Measurements from ENCODE around the gene DSCAM. TPM values are rescaled to one million over a fixed set of nuclear protein-coding genes. Genes with fewer than 3 reads are reported as not detected.
"Not testable (repeated sequence)": the region's sequence is repeated elsewhere in the genome, so short reads cannot be mapped to it uniquely, and the experiment has no call there.

Gene DSCAM
- total RNA-seq, 1 experiment from 2014 or later, result not detected

DNA sequence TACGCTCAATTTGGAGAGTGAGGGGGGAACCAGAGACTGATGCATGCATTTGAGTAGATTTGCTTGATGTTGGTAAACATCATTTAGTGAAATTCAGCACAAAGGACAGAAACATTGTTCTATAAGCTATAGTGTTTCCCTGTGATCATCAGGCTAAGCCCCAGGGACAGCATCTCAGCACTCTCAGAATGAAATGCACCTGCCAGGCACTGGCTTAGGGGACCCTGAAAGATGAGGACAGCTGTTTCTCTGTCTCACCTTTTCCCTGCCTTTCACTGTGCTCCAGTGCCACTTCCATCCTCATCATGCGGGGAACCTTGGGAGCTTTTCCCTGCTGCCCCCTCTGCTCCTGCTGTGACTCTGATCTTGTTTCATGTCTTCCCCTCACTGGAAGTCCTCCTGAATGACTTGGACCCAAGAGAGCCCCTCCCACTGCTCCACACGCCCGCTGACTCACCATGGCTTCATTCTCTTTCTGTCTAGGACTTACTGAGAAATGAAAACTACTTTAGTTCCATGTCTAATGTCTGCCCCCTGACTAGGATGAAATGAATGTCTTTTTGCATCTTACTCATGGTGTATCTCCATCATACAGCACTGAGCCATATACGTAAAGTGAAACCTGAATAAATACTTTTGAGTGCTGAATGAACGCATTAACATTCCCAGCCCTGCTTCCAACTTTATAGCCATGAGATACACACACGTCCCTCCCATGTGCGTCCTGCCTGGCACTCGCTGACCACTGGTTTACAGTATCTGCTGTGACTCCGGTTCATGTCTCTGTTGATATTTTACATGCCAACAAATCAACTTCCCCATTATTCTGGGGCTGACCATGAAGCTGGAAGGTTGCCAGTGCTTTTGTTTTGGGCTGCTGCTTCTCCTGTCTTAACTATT is 797.7 kb downstream of the DSCAM start:
- no peak for DNase-seq (ENCODE audit: low read depth)

DNA sequence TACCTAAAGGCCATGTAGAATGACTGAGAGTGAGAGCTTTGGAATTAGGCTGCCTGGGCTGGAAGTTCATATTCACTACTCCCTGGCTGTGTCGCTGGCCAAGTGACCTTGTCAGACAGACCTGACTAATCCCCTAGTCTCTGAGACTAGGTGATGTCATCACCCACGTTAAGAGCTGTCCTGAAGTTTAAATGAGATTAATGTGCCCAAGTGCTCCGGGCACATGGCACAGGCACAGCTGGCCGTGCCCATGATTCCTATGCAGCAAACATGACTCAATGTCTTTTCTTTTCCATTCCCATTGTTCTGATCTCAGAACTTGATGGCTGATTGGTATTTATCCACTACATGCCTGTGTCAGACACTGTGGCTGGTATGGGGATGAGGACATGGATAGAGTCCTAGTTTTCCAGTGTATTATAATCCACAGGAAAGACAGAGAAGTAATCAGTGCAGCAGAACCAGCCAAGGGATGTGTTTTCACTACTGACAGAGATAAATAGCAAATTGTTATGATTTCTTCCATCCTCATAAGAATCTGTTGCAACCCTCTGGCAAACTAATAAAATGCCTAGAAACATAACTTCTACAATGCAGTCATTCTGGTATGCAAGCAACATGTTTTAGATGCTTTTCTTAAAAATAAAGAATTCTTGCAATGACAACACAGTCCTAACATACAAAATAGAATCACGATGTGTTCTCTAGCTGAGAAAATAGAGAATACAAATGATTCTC is 798.8 kb downstream of the DSCAM start:
- no peak for DNase-seq (ENCODE audit: low read depth)

DNA sequence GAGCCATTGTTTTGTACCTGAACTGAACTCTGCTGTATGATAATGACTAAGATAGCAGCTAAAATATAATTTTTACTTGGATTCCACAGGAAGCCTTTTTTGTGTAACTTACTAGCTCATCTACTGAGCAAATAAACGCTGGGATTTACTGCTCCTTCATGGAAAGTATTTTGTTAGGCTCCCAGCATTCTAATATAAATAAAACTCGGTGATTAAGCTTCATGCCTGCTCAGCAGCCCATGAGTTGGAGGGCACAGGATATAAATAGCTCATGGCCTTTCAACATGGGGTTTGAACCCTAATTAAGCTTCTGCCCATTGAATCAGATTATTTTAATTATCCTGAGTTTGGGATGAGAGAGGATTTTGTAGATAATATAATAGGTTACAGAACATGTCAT is 799.7 kb downstream of the DSCAM start:
- DNase-seq (ENCODE audit: low read depth), result no peak

DNA sequence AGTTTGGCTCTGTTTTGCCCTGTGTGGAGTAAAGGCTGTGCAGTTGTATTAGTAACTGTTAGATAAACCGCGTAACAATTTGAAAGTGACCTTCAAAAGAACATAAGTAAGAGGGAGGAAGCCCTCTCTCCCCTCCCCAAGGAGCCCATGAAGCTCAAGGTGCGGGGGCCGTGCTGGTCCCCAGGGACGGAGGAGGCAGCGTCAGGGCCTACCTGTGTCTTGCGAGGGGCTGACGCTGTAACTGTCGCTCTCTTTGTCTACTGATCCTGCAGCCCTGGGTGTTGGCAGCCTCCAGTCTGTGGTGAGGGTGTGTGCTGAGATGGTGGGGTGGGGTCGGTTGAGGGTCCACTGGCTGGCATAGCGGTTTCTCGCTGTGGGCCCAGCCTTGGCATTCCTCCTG is 803.1 kb downstream of the DSCAM start:
- DNase-seq (ENCODE audit: low read depth), result no peak

DNA sequence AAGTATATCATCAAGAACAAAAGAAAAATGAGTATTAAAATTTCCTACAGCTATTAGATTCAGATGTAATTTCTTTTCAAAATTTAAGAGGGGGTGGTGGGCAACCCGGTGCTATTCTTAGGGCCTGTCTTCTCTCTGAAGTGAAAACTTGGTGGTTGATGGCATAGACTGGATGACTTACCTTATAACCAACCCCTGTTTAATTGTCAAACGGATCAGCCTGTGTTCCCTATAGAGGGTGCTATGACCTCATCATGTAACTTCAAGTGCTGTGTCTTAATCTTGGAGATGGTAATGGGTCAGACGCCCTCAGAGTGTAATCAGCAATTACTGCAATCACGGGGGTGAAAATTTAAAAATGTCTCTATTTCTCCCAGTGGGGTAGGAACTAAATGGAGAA is 803.5 kb downstream of the DSCAM start:
- DNase-seq (ENCODE audit: low read depth), result no peak

DNA sequence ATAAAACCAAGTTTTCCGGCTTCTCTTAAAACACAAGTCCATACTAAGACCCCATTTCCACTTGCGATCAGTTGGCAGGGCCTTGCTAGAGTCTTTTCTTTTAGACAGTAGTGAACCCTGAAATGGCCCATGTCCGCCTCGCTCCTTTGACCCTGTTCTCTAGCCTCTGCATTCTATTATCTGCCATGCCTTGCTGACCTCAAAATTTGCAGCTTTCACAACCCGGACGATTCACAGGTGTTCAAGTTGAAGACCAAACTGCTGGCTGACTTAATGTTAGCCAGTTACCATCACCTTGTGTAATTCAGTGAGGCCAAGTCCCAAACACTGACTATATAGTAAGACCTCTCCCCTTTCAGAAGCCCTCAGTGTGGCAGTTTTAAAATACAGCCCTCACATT is 805.5 kb downstream of the DSCAM start:
- no peak for DNase-seq (ENCODE audit: low read depth)

DNA sequence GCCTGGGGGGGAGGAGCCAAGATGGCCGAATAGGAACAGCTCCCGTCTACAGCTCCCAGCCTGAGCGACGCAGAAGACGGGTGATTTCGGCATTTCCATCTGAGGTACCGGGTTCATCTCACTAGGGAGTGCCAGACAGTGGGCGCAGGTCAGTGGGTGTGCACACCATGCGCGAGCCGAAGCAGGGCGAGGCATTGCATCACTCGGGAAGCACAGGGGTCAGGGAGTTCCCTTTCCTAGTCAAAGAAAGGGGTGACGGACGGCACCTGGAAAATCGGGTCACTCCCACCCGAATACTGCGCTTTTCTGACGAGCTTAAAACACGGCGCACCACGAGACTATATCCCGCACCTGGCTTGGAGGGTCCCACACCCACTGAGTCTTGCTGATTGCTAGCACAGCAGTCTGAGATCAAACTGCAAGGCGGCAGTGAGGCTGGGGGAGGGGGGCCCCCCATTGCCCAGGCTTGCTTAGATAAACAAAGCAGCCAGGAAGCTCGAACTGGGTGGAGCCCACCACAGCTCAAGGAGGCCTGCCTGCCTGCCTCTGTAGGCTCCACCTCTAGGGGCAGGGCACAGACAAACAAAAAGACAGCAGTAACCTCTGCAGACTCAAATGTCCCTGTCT is 813.7 kb downstream of the DSCAM start:
- DNase-seq (ENCODE audit: low read depth), result not testable (repeated sequence)

DNA sequence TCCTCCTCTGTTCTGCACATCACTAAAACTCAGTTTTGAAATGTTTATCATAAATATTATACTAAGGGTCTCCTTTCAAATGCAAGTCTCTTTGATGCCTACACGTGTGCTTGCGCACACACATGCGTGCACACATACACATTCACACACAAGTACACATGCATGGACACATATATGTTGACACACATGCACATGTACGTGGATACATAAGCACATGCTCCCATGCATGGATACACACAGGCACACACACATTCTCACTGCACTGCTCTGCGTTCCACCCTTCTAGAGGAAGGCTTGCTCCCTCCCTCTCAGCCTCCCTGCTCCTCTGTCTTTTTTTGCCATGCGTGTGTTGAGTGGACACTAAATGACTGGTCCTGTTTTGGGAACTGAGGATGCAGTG is 817.1 kb downstream of the DSCAM start:
- DNase-seq (ENCODE audit: low read depth), result no peak

DNA sequence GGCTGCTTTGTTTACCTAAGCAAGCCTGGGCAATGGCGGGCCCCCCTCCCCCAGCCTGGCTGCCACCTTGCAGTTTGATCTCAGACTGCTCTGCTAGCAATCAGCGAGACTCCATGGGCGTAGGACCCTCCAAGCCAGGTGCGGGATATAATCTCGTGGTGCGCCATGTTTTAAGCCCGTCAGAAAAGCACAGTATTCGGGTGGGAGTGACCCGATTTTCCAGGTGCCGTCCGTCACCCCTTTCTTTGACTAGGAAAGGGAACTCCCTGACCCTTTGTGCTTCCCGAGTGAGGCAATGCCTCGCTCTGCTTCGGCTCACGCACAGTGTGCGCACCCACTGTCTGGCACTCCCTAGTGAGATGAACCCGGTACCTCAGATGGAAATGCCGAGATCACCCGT is 818.6 kb downstream of the DSCAM start:
- DNase-seq (ENCODE audit: low read depth), result not testable (repeated sequence)

DNA sequence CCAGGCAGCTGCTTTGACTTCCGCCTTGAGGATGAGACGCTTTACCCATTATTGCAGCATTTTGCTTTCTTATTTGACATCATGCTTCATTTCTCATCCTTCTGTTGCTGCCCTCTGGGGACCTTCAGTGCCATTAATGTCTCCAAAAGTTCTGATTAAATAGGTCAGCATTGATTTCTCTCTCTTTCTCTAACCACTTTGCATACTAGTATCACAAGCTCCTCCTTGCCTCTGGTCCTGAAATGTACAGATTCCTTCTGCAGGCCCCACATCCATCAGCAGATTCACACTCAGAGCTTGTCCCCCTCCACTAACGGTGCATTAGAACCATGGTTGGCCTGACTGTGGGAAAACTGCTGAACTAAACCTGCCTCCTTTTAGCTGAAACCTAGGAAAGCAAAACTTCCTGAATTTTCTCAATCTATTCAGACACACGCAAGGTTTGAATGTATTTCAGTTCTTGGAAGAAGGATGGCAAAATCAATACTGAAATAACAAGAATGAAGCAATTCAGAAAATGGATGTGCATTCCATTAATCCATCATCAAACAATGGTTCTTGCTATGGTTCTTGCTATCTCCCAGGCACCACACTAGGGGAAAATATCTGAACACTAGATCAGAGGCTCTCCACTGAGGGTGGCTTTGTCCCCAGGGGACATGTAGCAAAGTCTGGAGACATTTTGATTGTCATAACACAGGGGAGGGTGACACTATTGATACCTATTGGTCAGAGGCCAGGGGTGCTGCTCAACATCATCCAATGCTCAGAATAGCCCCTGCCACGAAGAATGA is 825.2 kb downstream of the DSCAM start:
- no peak for DNase-seq (ENCODE audit: low read depth)

DNA sequence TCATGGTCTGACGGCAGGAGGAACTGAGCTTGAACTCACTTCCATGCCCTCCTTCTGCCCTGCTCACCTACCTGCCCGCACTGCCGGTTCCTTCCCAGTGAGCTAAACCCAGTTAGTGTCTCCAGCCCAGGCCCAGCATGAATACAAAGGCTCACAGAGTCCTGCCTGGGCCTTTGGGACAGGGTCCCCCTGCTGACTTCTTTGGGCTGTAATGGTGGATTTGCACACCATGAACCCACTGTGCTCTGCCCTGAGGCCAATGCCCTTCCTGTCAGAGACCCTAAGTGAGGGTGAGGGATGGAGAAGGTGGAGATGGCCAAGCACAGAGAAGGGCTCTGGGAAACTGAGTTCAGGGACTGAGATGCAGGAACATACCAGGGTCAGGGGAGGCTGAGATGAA is 826.3 kb downstream of the DSCAM start:
- no peak for DNase-seq (ENCODE audit: low read depth)

DNA sequence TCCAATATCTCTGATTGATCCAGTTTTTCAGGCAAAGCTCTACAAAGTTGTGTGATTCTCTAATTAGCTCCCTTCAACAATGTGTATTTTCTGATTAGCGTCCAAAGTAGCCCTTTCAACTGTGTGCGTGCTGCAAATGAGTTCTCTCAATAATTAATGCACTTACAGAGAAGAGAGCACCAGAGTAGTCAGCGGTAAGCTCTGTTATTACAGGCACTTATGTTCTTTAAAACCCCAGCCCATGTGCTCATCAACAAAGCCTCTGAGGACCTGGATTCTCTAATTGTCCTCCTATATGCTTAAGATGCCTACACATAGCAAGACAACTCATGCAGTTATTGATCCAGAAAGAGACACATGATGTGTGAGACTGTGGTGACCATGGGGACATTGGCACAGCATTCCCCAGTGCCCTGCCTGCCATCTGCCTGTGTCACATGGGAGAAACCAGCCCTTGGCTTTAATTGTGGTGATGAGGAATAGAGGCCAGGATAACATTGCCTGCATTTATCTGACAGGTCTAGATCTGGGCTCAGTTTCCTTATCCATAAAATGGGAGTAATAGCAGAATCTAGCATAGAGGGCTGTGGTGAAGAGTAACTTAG is 828.0 kb downstream of the DSCAM start:
- no peak for DNase-seq (ENCODE audit: low read depth)

DNA sequence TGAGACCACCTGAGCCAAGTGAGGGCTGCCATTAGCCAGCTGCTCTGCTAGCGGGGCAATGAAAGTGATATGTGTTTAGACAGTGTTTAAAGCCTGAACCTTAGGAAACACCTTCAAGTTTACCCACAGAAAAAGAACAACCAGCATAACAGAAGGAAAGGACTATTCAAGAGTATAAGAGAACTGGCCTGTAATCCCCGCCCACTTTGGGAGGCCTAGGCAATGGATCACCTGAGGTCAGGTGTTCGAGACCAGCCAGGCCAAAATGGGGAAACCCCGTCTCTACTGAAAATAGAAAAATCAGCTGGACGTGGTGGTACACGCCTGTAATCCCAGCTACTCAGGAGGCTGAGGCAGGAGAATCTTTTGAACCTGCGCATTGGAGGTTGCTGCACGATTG is 830.3 kb downstream of the DSCAM start:
- no peak for DNase-seq (ENCODE audit: low read depth)

DNA sequence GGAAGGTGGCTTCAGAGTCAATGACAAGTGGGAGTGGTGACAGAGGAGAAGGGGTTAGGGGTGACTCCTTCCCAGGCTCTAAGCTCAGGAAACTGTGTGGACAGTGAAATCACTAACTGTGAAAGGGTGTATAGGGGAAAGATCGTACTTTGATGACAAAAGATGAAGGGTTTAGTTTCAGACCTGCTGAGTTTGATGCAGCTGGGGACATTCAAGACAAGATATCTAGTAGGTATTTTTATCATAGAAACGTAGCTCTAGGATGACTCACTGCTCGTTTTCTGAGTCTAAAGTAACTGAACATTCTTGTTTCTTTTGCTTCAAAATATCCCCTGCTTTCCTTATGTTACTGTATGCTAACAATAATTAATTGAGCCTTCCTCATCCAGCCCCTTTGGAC is 830.7 kb downstream of the DSCAM start:
- DNase-seq (ENCODE audit: low read depth), result no peak

DNA sequence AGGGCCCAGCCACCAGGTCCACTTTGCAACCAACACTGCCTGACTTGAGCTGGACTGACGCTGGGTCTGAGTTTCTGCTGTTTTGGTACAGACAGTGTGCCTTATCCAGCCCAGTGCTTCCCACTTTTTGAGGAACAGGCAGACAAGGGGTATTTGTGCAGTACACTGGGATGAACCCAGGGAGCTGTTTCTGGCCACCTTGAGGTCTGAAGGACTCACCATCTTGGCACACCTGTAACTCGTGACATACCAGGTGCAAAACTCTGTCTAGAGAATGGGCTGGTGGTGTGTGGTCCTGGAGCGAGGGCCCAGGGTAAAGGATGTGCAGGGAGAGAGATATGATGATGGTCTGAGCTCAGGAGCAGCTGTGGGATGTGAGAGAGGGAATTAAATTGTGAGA is 831.1 kb downstream of the DSCAM start:
- DNase-seq (ENCODE audit: low read depth), result no peak

DNA sequence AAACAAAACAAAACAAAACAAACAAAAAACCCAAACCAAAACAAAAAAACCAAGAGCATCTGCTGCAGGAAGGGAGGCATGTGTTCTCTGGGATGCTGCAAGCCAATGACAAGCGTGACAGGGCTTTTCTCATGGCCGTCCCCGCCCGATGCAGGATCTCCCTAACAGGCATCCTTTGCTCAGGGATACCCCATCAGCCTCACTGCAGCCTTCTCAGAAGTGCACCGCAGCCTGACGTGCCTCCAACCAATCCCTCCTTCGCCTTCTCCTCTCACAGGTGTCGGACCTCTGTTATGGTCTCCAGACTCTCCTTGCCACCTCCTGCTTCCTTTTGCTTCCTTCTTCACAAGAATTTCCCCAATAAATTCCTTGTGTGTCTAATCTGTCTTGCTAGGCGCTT is 832.6 kb downstream of the DSCAM start:
- no peak for DNase-seq (ENCODE audit: low read depth)

DNA sequence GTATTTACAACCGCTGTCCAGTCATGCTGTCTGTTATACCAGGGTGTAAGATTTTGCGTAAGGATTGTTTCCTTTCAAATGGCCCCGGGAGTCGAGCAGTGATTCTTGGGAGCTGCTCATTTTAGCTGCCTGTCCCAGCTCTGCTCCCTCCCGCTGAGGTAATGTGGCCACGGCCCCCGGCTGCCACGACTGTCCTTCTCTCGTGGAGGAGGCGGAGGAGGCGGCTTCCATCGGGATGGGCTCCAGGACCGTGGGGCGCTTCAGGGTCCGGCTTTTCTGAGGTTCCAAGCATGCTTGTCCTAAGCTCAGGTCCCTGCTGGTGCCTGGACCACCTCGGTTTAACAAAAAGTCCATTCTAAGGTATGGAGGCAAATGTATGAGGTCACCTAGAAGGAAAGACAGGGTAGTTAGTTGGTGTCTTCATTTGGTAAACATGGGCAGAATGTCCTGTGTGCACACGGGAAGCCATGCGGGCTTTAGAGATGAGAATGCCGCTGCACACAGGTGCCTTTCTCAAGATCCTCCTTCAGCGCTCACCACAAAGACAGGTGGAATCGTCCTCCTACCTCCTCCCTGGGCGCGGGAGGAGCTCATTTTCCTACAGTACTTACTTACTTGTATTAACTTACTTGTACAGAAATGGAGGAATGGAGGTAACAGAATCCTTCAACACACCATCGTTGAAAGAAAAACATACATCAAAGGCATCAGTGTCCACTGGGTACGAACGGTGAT is 833.8 kb downstream of the DSCAM start:
- DNase-seq (ENCODE audit: low read depth), result no peak

DNA sequence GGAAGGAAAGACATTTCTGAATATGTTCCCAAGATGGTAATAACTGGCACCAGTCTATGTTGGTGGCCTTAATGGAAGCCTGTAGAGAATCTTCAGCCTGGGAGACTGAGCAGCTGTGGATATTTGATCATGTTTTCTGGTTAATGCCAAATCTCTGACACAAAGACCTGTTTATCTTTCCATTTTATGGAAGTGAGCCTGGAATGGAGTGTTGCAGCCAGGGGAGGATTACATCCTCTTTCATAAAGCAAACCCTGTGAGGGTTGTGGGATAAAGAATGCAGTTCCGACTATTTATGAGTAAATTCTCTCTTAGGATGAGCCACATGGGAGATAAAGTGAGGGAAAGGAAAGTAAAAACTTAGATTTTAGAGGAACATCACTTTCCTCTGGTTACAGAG is 835.6 kb downstream of the DSCAM start:
- DNase-seq (ENCODE audit: low read depth), result no peak

DNA sequence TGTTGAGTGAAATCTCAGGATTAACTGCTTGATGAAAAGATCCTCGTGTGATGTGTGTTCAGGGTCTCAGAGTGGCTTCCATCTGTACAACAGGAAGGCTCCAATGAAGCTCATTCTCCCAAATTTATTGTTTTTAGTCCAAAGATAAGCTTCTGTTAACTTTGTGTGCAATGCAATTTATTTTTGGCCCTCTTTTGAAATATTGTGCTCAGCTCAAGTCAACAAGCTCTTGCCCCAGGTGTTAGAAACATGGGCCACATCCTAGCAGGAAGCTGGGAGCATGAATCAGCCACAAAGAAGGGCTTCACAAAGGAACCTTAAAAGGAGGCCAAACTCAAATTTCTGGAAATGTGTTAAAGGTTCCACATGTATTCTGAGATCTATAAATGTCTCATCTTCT is 844.0 kb downstream of the DSCAM start:
- DNase-seq (ENCODE audit: low read depth), result no peak

DNA sequence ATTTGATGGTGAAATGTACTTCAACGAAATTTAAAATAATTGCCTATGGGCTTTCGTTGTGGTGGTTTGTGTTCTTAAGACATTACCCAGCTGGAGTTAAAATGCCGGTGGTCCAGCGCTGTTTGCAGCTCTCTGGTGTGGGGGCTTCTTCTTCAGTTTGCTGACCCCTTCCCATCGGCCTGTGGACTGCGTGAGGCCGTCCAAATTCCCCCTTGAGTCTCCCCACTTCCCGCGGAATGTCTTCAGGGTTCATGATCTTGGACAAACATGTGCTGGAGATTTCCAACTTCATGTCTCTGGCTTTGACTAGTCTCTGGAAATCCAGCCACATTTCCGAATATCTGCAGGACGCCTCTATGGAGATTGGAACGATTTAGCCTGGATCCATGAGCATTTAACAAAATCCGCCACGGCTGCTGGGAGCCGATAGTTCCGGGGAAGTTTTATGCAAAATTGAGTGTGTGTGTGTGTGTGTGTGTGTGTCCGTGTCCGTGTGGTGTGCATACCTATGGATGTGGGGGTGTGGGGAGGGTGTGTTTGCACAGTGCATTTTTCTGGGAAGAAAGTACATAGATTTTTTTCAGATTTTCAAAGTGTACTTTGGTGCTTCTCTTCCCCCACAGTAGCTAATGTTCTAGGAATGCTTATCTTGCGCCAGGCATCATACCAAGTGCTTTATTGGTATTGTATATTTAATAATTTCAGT is 862.5 kb downstream of the DSCAM start:
- no peak for DNase-seq (ENCODE audit: low read depth)
